ENCODE results near the gene FAM120B.

- TF ChIP-seq POLR2AphosphoS5 (IDR thresholded peaks at IDR 0.05; ENCODE audit: low read depth, low read length) (no peak), ZBTB33 (IDR thresholded peaks at IDR 0.05; ENCODE audit: extremely low read depth, insufficient replicate concordance, low read length) (no peak), CEBPB (IDR thresholded peaks at IDR 0.05; ENCODE audit: low read depth) (no peak), CTCF (IDR thresholded peaks at IDR 0.05 in 2 of 3, conservative IDR thresholded peaks at IDR 0.05 in 1 of 3; ENCODE audit: borderline replicate concordance in 1 of 3, insufficient read depth in 1 of 3, low read depth in 2 of 3, low read length in 2 of 3) (no peak), TCF7L2 (IDR thresholded peaks at IDR 0.05; ENCODE audit: borderline replicate concordance, extremely low read depth, insufficient read depth, insufficient read length) (no peak), ATF3 (IDR thresholded peaks at IDR 0.05) (no peak), YY1 (IDR thresholded peaks at IDR 0.05; ENCODE audit: extremely low read depth, insufficient replicate concordance, low read depth, low read length) (no peak)
Observed at GRCh38 chr6:170454512-170455285, 148.1 kb downstream of the FAM120B start.

Data from HCT116 (cell line).